KMS-11 (cell line): Measurements from ENCODE around the gene ADAMTS20.

Experiments used
- H2AFZ ChIP-seq: fragments of 200-600 bp; sonication (generic); 2 replicates; pipeline ENCODE4 v1.6.1; 2016; ENCODE audit warnings: antibody characterized with exemption, mixed run types, low read depth
- H3K27ac ChIP-seq: fragments of 200-600 bp; sonication (generic); 2 replicates; pipeline ENCODE4 v1.6.1; 2016; ENCODE audit warnings: mild to moderate bottlenecking, mixed run types
- H3K27me3 ChIP-seq: fragments of 200-600 bp; sonication (generic); 2 replicates; pipeline ENCODE4 v1.6.1; 2017; ENCODE audit warnings: mild to moderate bottlenecking, low read depth, mixed run types, moderate library complexity; ENCODE audit not compliant: insufficient read depth
- H3K36me3 ChIP-seq: fragments of 200-600 bp; sonication (generic); 2 replicates; pipeline ENCODE4 v1.6.1; 2017; ENCODE audit warnings: mild to moderate bottlenecking, mixed run types; ENCODE audit not compliant: insufficient read depth
- H3K4me1 ChIP-seq: fragments of 200-600 bp; sonication (generic); 2 replicates; pipeline ENCODE4 v1.6.1; 2016; ENCODE audit warnings: mild to moderate bottlenecking, low read depth, mixed run types; ENCODE audit not compliant: poor library complexity, severe bottlenecking
- H3K4me2 ChIP-seq: fragments of 200-600 bp; sonication (generic); 2 replicates; pipeline ENCODE4 v1.7.0; 2016; ENCODE audit warnings: mild to moderate bottlenecking, mixed run types
- H3K4me3 ChIP-seq: fragments of 200-600 bp; sonication (generic); IDR thresholded peaks from 2 replicates; pipeline ENCODE4 v1.6.1; 2017; ENCODE audit warnings: low read depth, low read length, mixed read lengths; ENCODE audit not compliant: insufficient read depth
- H3K79me2 ChIP-seq: fragments of 200-600 bp; sonication (generic); 2 replicates; pipeline ENCODE4 v1.6.1; 2016; ENCODE audit warnings: low read depth, mixed run types; ENCODE audit not compliant: insufficient read depth
- H3K9ac ChIP-seq: fragments of 200-600 bp; sonication (generic); 2 replicates; pipeline ENCODE4 v1.6.1; 2016; ENCODE audit warnings: mild to moderate bottlenecking, mixed run types
- H4K20me1 ChIP-seq: fragments of 200-600 bp; sonication (generic); 2 replicates; pipeline ENCODE4 v1.6.1; 2016; ENCODE audit warnings: mild to moderate bottlenecking, mixed run types; ENCODE audit not compliant: insufficient read depth
- CTCF ChIP-seq: fragments of 200-600 bp; sonication (generic); conservative IDR thresholded peaks from 2 replicates; pipeline ENCODE4 v1.6.1; 2017; ENCODE audit warnings: low read depth, mild to moderate bottlenecking, antibody characterized with exemption, low read length, moderate library complexity, mixed read lengths

The ADAMTS20 gene

GRCh38 chr12:43556057-43556456 is 4.1 kb upstream of the ADAMTS20 start:
- Histone ChIP-seq H4K20me1 (no peaks in the 10 kb centered on the region), H3K36me3 (no peaks in the 10 kb centered on the region), H3K27me3 (no peaks in the 10 kb centered on the region), H3K4me3 (no peak overlapping the region), H2AFZ (no peak overlapping the region), H3K27ac (no peak overlapping the region), H3K79me2 (no peaks in the 10 kb centered on the region), H3K4me1 (no peaks in the 10 kb centered on the region), H3K4me2 (no peak overlapping the region), H3K9ac (no peak overlapping the region)
- TF ChIP-seq CTCF = no peak

GRCh38 chr12:43551279-43551970 is 578 bp downstream of the ADAMTS20 start:
- H3K4me3 ChIP-seq = no peak overlapping the region
- no peaks in the 10 kb centered on the region for H4K20me1 ChIP-seq
- no peaks in the 10 kb centered on the region for H3K27me3 ChIP-seq
- H3K4me1 ChIP-seq = no peaks in the 10 kb centered on the region
- no peaks in the 10 kb centered on the region for H3K36me3 ChIP-seq
- no peak overlapping the region for H3K4me2 ChIP-seq
- no peaks in the 10 kb centered on the region for H3K79me2 ChIP-seq
- no peak overlapping the region for H3K9ac ChIP-seq
- no peak overlapping the region for H3K27ac ChIP-seq
- no peak for TF ChIP-seq CTCF
- H2AFZ ChIP-seq = no peak overlapping the region

- TF ChIP-seq CTCF = no peak
- Histone ChIP-seq H3K4me2 (no peak overlapping the region), H3K4me3 (no peak overlapping the region), H3K27ac (no peak overlapping the region), H3K27me3 (no peaks in the 10 kb centered on the region), H2AFZ (no peak overlapping the region), H3K9ac (no peak overlapping the region), H4K20me1 (no peaks in the 10 kb centered on the region), H3K4me1 (no peaks in the 10 kb centered on the region), H3K36me3 (no peaks in the 10 kb centered on the region), H3K79me2 (no peaks in the 10 kb centered on the region)
Measured at GRCh38 chr12:43550831-43551271, 1.2 kb downstream of the ADAMTS20 start.

- no peak overlapping the region for H3K27ac ChIP-seq
- no peaks in the 10 kb centered on the region for H3K79me2 ChIP-seq
- TF ChIP-seq CTCF = no peak
- no peak overlapping the region for H3K9ac ChIP-seq
- no peak overlapping the region for H3K4me2 ChIP-seq
- no peaks in the 10 kb centered on the region for H4K20me1 ChIP-seq
- H3K4me3 ChIP-seq = no peak overlapping the region
- no peak overlapping the region for H2AFZ ChIP-seq
- no peaks in the 10 kb centered on the region for H3K4me1 ChIP-seq
- no peaks in the 10 kb centered on the region for H3K36me3 ChIP-seq
- no peaks in the 10 kb centered on the region for H3K27me3 ChIP-seq
Measured at GRCh38 chr12:43544703-43545102, 7.3 kb downstream of the ADAMTS20 start.
